ENCODE results near the gene GNAQ.
"Not testable (repeated sequence)": the region's sequence is repeated elsewhere in the genome, so short reads cannot be mapped to it uniquely, and the experiment has no call there.

The GNAQ gene

GRCh38 chr9:78031444-78031892 is at the start of gene GNAQ:
Gene GNAQ (minus strand): TSS chr9:78031811. CDS start chr9:78031235, 576 bp downstream.
- no peak for DNase-seq

GRCh38 chr9:78074385-78075291 is 43.0 kb upstream of the GNAQ start:
- DNase-seq: no peak

- no peak for DNase-seq
These were observed 42.1 kb upstream of the GNAQ start for GRCh38 chr9:78073722-78074121.

GRCh38 chr9:78072586-78073199 is 41.1 kb upstream of the GNAQ start:
- no peak for DNase-seq

GRCh38 chr9:78070521-78070920 is 38.9 kb upstream of the GNAQ start:
- DNase-seq: no peak

- no peak for DNase-seq
These were observed 32.5 kb upstream of the GNAQ start for GRCh38 chr9:78064075-78064474.

- no peak for DNase-seq
These were observed 31.1 kb upstream of the GNAQ start for GRCh38 chr9:78062710-78063109.

GRCh38 chr9:78054218-78054617 is 22.6 kb upstream of the GNAQ start:
- not testable (repeated sequence) for DNase-seq

- no peak for DNase-seq
These were observed 22.0 kb upstream of the GNAQ start for GRCh38 chr9:78053627-78054026.

- no peak for DNase-seq
These were observed 18.8 kb upstream of the GNAQ start for GRCh38 chr9:78050421-78050820.

GRCh38 chr9:78049484-78049883 is 17.9 kb upstream of the GNAQ start:
- no peak for DNase-seq

- DNase-seq: no peak
These were observed 15.5 kb upstream of the GNAQ start for GRCh38 chr9:78047106-78047505.

GRCh38 chr9:78046112-78046511 is 14.5 kb upstream of the GNAQ start:
- DNase-seq: no peak

GRCh38 chr9:78044886-78045285 is 13.3 kb upstream of the GNAQ start:
- DNase-seq: no peak

GRCh38 chr9:78044189-78044588 is 12.6 kb upstream of the GNAQ start:
- peak; percentile 57 for DNase-seq

- no peak for DNase-seq
These were observed 10.4 kb upstream of the GNAQ start for GRCh38 chr9:78041971-78042370.

GRCh38 chr9:78040726-78041125 is 9.1 kb upstream of the GNAQ start:
- DNase-seq: no peak

- DNase-seq: no peak
These were observed 7.1 kb upstream of the GNAQ start for GRCh38 chr9:78038620-78039300.

GRCh38 chr9:78035383-78035993 is 3.9 kb upstream of the GNAQ start:
- DNase-seq: peak; percentile 77

GRCh38 chr9:78033870-78034269 is 2.3 kb upstream of the GNAQ start:
- DNase-seq: peak; percentile 88

- peak; percentile 39 for DNase-seq
These were observed 1.3 kb upstream of the GNAQ start for GRCh38 chr9:78032730-78033457.

Data from NCI-H2029 (cell line).